ENCODE data around the gene PUM2. TPM values are rescaled to one million over a fixed set of nuclear protein-coding genes. Genes with fewer than 3 reads are reported as not detected.

PUM2 gene
- total and polyA plus RNA-seq, 5 experiments from 2014 or later, result 17.1 to 177 (median 19.0) TPM

DNA sequence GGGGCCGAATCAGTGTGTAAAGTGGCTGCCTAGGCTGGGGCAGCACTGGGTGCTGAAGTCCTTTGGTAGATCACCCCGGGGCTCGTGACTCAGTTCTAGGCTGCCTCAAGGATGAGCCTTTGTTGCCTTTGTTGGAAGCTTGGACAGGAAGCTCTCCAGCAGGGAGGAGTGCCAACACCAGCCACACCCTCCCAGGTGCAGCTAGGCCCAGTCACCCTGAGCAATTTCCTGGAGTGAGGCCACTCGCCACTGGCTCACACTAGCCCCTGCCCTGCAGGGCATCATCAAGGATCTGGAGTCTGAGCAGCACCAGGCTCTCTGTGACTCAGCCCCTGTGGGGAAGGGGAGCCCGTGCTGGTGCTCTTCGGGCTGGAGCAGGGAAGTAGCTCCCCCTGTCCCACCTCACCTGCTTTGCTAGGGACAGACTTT lies 119.0 kb downstream of the PUM2 start:
- Mint-ChIP-seq H3K9me3 (peaks cover 0 to 2% (median 0%) of the 10 kb centered on the region in 9 donors), H3K4me3 (no peak overlapping the region), H3K27ac (no peak overlapping the region), H3K4me1 (peaks cover 0 to 2% (median 0%) of the 10 kb centered on the region in 4 donors), H3K27me3 (peaks cover 15 to 64% (median 28%) of the 10 kb centered on the region in 5 donors), H3K36me3 (no peaks in the 10 kb centered on the region)
- POLR2A ChIA-PET, result no interaction called here
- ATAC-seq, result no peak
- DNase-seq, result peak in 1 of 10 donors; percentile 6

DNA sequence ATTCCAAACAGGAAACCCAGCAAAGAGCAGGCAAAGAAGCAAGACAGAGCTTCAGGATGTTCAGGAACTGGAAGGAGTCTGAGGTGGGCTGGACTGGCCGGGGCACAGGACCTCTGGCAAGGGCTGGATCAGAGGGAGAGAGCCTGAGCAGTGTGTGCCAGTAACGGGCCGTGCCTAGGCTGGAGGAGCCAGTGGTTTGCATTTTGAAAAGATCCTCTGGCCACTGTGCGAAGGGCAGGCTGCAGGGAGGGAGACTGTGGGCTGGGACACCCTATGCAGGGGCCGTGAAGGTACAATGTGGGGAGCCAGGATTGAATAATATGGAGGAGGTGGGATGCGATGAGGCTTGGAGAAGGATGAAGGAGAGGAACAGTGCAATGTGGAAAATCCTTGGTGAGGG lies 119.5 kb downstream of the PUM2 start:
- peaks cover 0 to 2% (median 0%) of the 10 kb centered on the region in 4 donors for H3K4me1 Mint-ChIP-seq
- peaks cover 13 to 59% (median 27%) of the 10 kb centered on the region in 5 donors for H3K27me3 Mint-ChIP-seq
- H3K27ac Mint-ChIP-seq, result no peak overlapping the region
- DNase-seq (peak in 1 of 10 donors; percentile 2), ATAC-seq (no peak)
- no peak overlapping the region for H3K4me3 Mint-ChIP-seq
- peaks cover 0 to 2% (median 0%) of the 10 kb centered on the region in 9 donors for H3K9me3 Mint-ChIP-seq
- POLR2A ChIA-PET, result no interaction called here
- no peaks in the 10 kb centered on the region for H3K36me3 Mint-ChIP-seq

DNA sequence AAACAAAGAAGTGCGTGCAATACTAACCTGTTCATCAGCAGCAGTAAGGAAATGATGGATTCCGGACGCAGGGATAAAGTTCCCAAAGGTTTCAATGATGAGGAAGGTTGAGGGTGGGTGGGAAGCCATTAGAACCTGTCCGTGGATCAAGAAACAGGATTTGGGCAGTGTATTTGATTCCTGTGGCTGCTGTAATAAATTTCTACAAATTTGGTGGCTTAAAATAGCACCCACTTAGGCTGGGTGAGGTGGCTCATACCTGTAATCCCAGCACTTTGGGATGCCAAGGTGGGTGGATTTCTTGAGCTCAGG lies 120.6 kb downstream of the PUM2 start:
- no peak overlapping the region for H3K4me3 Mint-ChIP-seq
- H3K9me3 Mint-ChIP-seq, result peaks cover 0 to 2% (median 0%) of the 10 kb centered on the region in 9 donors
- POLR2A ChIA-PET, result no interaction called here
- DNase-seq, result no peak
- H3K4me1 Mint-ChIP-seq, result peaks cover 0 to 6% (median 2%) of the 10 kb centered on the region in 4 donors
- H3K27ac Mint-ChIP-seq, result peak overlapping the region in 1 of 10 donors; percentile 43
- no peak for ATAC-seq
- H3K27me3 Mint-ChIP-seq, result peaks cover 13 to 52% (median 27%) of the 10 kb centered on the region in 5 donors
- no peaks in the 10 kb centered on the region for H3K36me3 Mint-ChIP-seq

DNA sequence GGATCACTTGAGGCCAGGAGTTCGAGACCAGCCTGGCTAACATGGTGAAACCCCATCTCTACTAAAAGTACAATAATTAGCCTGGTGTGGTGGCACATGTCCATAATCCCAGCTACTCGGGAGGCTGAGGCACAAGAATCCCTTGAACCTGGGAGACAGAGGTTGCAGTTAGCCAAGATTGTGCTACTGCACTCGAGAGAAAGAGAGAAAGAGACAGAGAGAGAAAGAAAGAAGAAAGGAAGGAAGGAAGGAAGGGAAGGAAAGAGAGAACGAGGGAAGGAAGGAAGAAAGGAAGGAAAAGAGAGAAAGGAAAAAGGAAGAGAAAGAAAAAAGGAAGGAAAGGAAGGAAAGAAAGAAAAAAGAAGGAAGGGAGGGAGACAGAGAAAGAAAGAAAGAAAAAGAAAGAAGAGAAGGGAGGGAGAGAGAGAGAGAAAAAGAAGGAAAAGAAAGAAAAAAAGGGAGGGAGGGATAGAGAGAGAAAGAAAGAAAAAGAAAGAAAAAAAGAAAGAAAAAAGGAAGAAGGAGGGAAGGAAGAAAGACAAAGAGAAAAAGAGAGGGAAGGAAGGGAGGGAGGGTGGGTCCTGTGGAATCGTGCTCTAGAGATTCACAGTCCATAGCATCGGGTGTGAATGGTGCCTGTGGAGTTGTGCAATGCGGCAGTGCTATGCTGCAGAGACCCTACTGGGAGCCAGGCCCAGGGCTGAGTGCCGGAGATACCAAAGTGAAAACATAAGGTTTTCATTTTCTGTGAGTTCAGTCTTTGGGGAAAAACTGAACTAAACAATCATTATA lies 121.1 kb downstream of the PUM2 start:
- peaks cover 0 to 6% (median 2%) of the 10 kb centered on the region in 4 donors for H3K4me1 Mint-ChIP-seq
- peak overlapping the region in 2 of 10 donors; percentile 43 to 54 for H3K27ac Mint-ChIP-seq
- H3K36me3 Mint-ChIP-seq, result no peaks in the 10 kb centered on the region
- POLR2A ChIA-PET, result no interaction called here
- ATAC-seq (no peak), DNase-seq (no peak)
- H3K27me3 Mint-ChIP-seq, result peaks cover 13 to 52% (median 27%) of the 10 kb centered on the region in 5 donors
- H3K4me3 Mint-ChIP-seq, result no peak overlapping the region
- H3K9me3 Mint-ChIP-seq, result peaks cover 0 to 2% (median 0%) of the 10 kb centered on the region in 9 donors

DNA sequence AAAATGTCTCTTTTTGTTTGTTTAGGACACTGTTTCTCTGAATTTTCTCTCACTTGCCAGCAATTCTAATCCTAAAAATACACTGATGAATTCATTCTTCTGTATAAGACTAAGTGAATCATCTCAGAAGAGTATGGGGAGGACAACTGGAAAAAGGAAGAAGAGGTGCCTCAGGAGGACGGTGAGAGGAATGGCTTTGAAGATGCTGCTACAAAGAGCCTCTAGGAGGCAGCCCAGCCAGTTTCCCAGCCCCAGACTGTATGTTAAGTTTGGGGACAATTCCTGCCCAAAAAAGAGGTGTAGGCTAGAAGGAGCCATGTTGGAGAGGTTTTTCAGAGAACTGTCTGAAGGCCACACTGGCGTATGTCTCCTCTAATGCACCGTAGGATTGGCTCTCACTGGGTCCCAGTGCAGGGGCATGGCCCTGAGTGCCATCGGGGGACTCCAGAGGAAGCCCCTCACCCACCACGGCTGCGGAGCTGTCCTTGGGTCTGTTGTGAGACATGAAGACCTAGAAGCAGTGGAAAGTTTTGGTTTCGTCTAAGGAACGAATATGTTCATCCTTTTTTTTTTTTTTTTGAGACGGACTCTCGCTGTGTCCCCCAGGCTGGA lies 122.6 kb downstream of the PUM2 start:
- no peaks in the 10 kb centered on the region for H3K36me3 Mint-ChIP-seq
- peaks cover 13 to 54% (median 27%) of the 10 kb centered on the region in 5 donors for H3K27me3 Mint-ChIP-seq
- peak overlapping the region in 1 of 10 donors; percentile 35 for H3K27ac Mint-ChIP-seq
- peak overlapping the region in 2 of 10 donors; percentile 10 to 41 for H3K4me3 Mint-ChIP-seq
- ATAC-seq, result no peak
- DNase-seq, result no peak
- POLR2A ChIA-PET, result no interaction called here
- H3K9me3 Mint-ChIP-seq, result peaks cover 0 to 2% (median 0%) of the 10 kb centered on the region in 9 donors
- H3K4me1 Mint-ChIP-seq, result peaks cover 0 to 6% (median 3%) of the 10 kb centered on the region in 4 donors

DNA sequence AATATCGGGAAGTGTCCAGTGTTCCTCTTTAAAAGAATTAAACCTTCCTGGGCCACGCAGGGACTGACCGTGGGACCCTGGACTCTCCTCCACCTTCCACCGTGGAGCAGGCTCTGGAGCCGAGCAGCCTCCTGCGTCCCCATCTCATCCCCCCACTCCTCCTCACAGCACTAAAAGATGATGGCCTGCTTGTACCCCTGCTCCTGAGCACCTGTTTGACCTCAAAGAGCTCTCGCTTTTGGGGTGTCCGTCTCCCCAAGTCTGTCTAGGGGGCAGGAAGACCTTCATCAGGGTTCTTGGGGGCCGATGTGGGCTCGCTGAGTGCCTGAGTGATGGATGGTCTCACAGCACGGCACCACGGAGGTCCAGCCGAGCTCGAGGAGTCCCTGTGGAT lies 124.5 kb downstream of the PUM2 start:
- peaks cover 17 to 59% (median 41%) of the 10 kb centered on the region in 5 donors for H3K27me3 Mint-ChIP-seq
- H3K27ac Mint-ChIP-seq, result no peak overlapping the region
- H3K36me3 Mint-ChIP-seq, result no peaks in the 10 kb centered on the region
- peaks cover 0 to 9% (median 4%) of the 10 kb centered on the region in 4 donors for H3K4me1 Mint-ChIP-seq
- H3K4me3 Mint-ChIP-seq, result peak overlapping the region; percentile 12 to 62 (median 45)
- ATAC-seq (no peak), DNase-seq (peak in 1 of 10 donors; percentile 26)
- peaks cover 0 to 2% (median 0%) of the 10 kb centered on the region in 9 donors for H3K9me3 Mint-ChIP-seq
- POLR2A ChIA-PET, result no interaction called here

DNA sequence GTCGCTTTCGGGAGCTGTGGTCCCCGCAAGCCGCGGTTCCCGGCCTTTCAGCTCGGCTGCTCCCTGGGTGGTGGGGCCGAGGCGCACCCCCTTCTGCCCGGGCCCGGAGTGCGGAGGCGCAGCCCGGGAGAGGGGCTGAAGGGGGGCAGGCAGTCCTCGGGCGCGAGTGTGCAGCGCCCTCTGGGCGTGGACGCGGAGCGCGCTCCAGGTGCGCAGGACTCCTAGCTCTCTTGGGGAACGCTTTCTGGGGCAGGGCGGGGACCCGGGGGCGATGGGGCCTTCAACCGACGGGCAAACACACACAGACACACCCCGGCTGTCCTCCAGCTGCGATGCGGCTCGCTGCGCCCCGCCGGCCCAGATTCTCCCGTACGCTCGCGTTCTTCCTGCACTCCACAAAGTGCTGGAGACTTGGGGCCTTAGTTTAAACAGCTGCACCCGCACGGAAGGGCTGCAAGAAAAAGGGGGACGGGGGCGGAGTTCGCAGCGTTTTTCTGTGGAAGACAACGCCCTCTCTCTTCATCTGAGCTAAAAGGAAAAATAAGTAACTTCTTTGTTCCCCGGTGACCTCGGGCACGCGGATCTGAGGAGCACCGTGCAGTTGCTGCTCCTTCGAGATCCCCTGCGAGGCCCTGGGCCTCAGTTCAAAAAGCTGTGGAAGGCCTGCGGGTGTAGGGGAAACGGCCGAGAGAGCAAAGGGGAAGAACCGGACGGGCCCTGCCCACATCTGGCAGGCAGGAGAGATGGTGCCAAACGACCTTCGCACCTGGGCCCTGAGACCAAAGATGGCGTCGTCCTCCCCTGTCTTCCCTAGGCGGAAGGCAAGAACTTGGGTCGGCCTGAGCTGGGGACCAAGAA lies 125.1 kb downstream of the PUM2 start:
- POLR2A ChIA-PET, result no interaction called here
- no peak overlapping the region for H3K27ac Mint-ChIP-seq
- H3K36me3 Mint-ChIP-seq, result no peaks in the 10 kb centered on the region
- DNase-seq (peak in 1 of 10 donors; percentile 53), ATAC-seq (peak; percentile 57 to 79)
- H3K4me3 Mint-ChIP-seq, result peak overlapping the region in 9 of 10 donors; percentile 44 to 64 (median 56)
- peaks cover 17 to 59% (median 42%) of the 10 kb centered on the region in 5 donors for H3K27me3 Mint-ChIP-seq
- H3K9me3 Mint-ChIP-seq, result peaks cover 0 to 2% (median 0%) of the 10 kb centered on the region in 9 donors
- H3K4me1 Mint-ChIP-seq, result peaks cover 0 to 9% (median 4%) of the 10 kb centered on the region in 4 donors

DNA sequence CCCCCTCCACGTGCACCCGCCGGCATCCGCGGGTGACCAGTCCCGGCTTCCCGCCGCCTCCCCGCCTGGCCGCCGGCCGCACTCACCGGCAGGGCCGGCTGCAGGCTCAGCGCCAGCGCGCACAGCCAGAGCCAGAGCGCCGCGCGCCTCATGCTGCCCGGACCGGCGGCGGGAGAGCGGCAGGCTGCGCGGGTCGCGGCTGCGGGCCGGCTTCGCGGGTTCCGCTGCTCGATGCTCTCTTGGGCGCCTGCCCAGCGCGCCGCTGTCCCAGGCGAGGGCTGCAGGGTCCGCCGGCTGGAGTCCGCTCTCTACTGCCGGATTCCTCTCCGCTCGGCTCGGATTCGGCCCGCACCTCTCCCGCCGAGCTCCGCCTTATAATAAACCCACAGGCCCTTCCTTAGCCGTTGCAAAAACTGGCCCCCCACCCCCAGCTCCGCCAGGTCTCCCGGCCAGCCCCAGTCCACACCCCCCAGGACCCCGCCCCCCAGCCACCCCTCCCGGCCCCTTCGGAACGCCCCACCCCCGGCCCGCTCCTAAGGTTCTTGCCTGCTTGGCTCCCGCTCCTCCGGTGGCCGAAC lies 125.8 kb downstream of the PUM2 start, which contains the start of gene SDC1:
SDC1 (minus strand) TSS at position 415 of the 578 bp plus-strand sequence; CDS start at position 152, 263 bp downstream.
- no peaks in the 10 kb centered on the region for H3K36me3 Mint-ChIP-seq
- peaks cover 17 to 61% (median 49%) of the 10 kb centered on the region in 5 donors for H3K27me3 Mint-ChIP-seq
- peaks cover 0 to 9% (median 4%) of the 10 kb centered on the region in 4 donors for H3K4me1 Mint-ChIP-seq
- ATAC-seq (peak in 1 of 2 donors; percentile 32), DNase-seq (no peak)
- H3K9me3 Mint-ChIP-seq, result peaks cover 0 to 2% (median 0%) of the 10 kb centered on the region in 9 donors
- peak within 1 kb of the TSS in 9 of 10 donors; percentile 44 to 67 (median 56) for H3K4me3 Mint-ChIP-seq
- POLR2A ChIA-PET, result no interaction called here
- H3K27ac Mint-ChIP-seq, result no peak within 1 kb of the TSS

DNA sequence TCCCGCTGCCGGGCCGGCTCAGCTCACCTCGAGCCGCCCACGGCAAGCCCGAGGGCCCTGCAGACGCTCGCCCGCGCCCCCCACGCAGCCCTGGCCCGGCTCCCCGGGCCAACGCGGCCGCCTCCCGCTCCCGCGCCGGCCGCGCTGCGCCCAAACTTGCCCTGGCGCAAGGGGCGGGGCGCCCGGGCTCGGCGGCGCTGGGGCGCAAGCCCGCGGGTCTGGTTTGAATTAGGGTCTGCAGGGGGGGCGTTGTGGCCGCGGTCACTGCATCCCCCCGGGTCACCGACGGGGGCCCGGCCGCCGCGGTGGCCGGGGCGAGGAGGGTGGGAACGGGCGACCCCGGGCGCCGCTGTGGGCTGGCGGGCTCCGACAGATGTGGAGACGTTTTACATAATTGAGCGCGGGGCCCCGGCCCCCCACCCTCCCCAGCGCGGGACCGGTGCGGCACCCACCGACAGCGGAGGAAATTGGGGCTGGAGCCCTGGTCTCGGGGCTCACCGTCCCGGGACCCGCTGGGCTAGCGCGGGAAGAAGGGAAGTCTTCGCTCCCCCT lies 126.4 kb downstream of the PUM2 start:
- no peak overlapping the region for H3K27ac Mint-ChIP-seq
- POLR2A ChIA-PET, result no interaction called here
- H3K27me3 Mint-ChIP-seq, result peaks cover 17 to 61% (median 49%) of the 10 kb centered on the region in 5 donors
- peaks cover 0 to 9% (median 4%) of the 10 kb centered on the region in 4 donors for H3K4me1 Mint-ChIP-seq
- DNase-seq, result peak in 1 of 10 donors; percentile 16
- peaks cover 0 to 2% (median 0%) of the 10 kb centered on the region in 9 donors for H3K9me3 Mint-ChIP-seq
- no peaks in the 10 kb centered on the region for H3K36me3 Mint-ChIP-seq
- H3K4me3 Mint-ChIP-seq, result no peak overlapping the region
- ATAC-seq, result peak in 1 of 2 donors; percentile 30

DNA sequence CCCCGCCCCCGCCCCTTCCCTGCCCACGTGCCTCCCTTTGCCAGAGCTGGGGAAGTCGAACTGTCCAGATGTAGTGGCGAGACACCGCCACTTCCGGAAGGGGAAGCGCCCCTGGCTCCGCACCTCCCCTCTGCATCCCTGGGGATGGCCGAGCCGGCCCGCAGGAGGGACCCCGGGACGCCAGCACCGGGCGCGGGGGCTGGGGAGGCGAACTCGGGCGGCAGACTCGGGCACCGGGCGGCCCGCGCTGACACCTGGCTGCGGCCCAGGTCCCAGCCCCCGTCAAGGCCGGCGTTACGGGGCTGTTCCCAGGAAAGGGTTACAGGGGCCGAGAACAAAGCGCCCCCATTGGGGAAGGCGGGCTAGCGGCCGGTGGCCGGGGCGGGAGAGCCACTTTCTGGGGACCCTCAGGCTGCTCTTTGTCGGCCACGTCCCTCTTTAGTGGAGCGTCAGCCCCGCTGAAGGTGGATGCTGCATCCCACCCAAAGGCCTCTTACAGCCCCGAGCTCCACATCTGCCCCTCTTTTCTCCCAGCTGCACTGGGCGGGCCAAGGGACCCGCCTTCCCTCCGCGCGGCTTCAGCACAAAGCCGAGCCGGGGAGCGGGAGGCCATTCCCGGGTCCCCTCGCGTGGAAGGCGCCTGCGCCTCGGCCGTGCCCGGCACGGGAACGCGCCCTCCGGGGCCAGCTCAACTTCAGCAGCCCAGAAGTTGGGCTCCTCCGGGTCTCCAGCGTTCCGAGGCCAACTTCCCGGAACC lies 127.1 kb downstream of the PUM2 start:
- H3K4me3 Mint-ChIP-seq, result peak overlapping the region in 4 of 10 donors; percentile 17 to 57 (median 32)
- peaks cover 15 to 61% (median 47%) of the 10 kb centered on the region in 5 donors for H3K27me3 Mint-ChIP-seq
- ATAC-seq (peak in 1 of 2 donors; percentile 30), DNase-seq (no peak)
- H3K9me3 Mint-ChIP-seq, result peaks cover 0 to 2% (median 0%) of the 10 kb centered on the region in 9 donors
- no peaks in the 10 kb centered on the region for H3K36me3 Mint-ChIP-seq
- POLR2A ChIA-PET, result no interaction called here
- peaks cover 0 to 9% (median 4%) of the 10 kb centered on the region in 4 donors for H3K4me1 Mint-ChIP-seq
- no peak overlapping the region for H3K27ac Mint-ChIP-seq

DNA sequence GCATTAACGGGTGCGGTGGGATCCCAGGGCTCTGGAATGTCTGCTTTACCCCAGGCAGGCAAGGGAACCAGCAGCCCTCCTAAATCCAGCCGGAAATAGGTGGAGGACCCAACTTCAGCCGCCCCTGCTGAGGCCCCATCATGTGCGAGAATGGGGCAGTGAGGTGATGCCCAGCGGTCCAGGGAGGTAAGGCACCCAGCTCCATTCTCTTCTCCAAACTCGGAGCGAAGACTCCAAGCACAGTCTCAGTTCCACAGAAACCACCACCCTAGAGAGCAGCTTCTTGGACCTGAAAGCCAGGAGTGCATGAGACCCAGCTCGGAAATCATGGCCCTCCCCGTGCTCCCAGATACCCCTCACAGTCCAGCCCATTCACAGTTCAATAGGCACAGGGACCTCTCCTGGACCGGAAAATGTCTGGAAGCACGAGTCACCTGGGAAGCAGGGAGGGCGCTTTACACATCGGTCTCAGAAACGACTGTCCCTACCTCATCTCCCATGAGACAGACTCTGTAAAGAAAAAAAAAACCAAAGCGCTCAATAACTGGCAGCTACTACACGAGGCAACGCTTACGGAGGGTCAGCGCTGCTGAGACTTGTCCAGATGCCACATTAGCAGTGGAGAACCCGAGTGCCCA lies 127.8 kb downstream of the PUM2 start:
- no peaks in the 10 kb centered on the region for H3K36me3 Mint-ChIP-seq
- peaks cover 17 to 61% (median 50%) of the 10 kb centered on the region in 5 donors for H3K27me3 Mint-ChIP-seq
- peak in 1 of 10 donors; percentile 23 for DNase-seq
- peaks cover 0 to 9% (median 5%) of the 10 kb centered on the region in 4 donors for H3K4me1 Mint-ChIP-seq
- POLR2A ChIA-PET, result interaction anchor here (0.7 kb wide), 1 partner anchor 1726 kb away, joined by 3 read pairs; no protein-coding TSS in a partner anchor
- no peak overlapping the region for H3K27ac Mint-ChIP-seq
- no peak for ATAC-seq
- peaks cover 0 to 2% (median 0%) of the 10 kb centered on the region in 9 donors for H3K9me3 Mint-ChIP-seq
- peak overlapping the region in 9 of 10 donors; percentile 17 to 59 (median 49) for H3K4me3 Mint-ChIP-seq

Measured in naive thymus-derived CD8-positive, alpha-beta T cell (primary cell).